RPMI7951 (cell line): Measurements from ENCODE around the gene ZGPAT. TPM values are rescaled to one million over a fixed set of nuclear protein-coding genes. Genes with fewer than 3 reads are reported as not detected.
"Not testable (repeated sequence)": the region's sequence is repeated elsewhere in the genome, so short reads cannot be mapped to it uniquely, and the experiment has no call there.

Experiments
- DNase-seq: peaks from one replicate; pipeline ENCODE4 v3.0.0-alpha.2; 2012; ENCODE audit warnings: low read depth
- total RNA-seq: library from RNA; depleted of rRNA; stranded (reverse); fragments of >200 nt; shearing (Covaris generic); gene quantifications from 2 replicates; pipeline ENCODE4 v1.2.3, GENCODE V29; 2014

The ZGPAT gene
- total RNA-seq, 1 experiment from 2014 or later: 8.3 TPM

GRCh38 chr20:63765082-63765873 is 57.4 kb downstream of the ZGPAT start:
- no peak for DNase-seq

DNA sequence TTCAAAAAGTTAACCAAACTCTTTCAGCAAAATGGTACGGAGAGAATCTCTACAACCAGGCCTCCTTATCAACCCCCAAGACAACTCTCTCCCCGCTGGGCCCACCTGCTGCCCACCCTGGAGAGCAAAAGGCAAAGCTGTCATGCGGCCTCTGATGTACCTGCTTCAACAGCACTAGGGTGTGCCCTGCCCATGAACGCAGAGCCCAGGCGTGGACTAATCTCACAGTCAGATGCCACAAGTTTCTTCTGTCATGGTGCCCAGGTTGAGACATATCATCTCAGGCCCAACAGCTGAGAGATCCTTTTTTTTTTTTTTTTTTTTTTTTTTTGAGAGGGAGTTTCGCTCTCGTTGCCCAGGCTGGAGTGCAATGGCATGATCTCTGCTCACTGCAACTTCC is 58.1 kb downstream of the ZGPAT start:
- DNase-seq: no peak

DNA sequence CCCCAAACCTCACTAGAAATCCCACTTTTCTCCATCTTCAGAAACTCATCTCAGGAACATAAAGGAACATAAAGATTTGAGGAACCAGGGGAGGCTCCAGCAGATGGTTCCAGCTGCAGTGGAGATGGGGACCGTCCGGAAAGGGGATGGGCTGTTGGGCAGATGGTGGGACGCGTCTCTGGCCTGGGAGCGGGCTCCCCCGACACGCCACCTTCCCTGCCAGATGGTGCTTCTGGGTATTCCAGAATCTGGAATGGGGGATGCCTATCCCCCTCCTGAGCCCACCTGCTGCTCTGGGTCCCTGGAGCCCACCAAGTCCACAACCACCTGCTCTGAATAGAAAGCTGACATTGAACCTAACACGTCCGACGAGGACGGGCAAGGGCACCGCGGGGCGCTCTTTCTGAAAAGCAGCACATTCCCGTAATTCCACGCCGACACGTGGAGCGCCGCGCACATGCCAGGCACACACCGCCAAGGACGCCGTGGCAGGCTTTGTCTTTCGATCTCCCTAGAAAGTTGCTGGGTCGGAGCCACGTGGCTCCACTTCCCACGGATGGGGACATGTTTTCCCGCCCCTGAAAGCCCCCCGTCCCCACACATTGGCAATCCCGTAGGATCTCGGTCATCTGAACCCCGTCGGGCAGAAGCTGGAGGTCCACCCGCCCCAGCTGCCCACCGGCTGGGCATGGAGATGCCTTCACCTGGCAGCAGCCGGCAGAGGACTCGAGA is 59.0 kb downstream of the ZGPAT start:
- DNase-seq: no peak

GRCh38 chr20:63767456-63767855 is 59.6 kb downstream of the ZGPAT start:
- no peak for DNase-seq

DNA sequence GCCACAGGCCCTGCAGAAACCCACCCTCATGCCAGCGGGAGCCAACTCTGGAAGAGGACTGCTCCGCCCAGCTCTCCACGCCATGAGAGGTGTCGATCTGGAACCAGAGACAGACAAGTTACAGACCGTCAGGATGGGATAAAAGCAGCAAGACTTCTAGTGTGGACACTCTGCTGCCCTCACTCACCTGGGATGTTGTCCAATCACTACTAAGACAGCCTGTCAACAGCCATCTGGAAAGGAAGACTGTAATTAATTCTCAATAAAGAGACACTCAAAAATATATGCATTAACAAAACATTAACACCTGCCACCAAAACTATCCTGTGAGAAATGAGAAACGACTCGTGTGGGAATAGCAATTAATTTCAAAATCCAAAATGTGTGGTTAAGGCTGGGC is 60.0 kb downstream of the ZGPAT start:
- no peak for DNase-seq

GRCh38 chr20:63768591-63769515 is 61.0 kb downstream of the ZGPAT start:
- no peak for DNase-seq

GRCh38 chr20:63769891-63770474 is 62.1 kb downstream of the ZGPAT start:
- DNase-seq: no peak

- DNase-seq: no peak
These were observed 63.3 kb downstream of the ZGPAT start for GRCh38 chr20:63771046-63771707.

DNA sequence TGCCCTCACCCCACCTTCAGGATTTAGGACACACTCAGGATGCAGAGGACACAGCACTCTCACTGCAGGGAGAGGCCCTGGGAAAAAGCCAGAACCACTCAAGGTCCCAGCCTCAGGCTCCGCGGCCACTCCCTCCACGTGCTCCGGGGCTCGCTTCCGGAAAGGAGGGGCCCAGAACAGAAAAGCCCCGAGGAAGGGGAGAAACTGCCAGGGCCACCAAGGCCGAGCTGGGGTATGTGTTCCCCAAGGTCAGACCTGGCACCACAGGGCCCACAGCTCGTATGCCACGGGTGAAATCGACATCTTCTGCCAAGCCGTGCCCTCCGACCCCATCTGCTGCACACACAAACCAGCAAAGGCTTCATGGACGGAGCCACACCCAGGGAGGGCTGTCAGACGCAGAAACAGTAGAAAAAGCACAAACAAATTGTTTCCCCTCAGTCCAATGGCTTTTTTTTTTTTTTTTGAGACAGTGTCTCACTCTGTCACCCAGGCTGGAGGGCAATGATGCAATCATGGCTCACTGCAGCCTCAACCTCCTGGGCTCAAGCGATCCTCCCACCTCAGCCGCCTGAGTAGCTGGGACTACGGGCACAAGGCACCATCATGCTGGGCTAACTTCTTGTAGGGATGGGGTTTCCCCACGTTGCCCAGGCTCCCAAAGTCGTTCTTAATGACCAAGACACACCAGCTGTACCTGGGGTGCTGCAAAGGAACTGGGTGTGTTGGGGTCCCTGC is 65.1 kb downstream of the ZGPAT start:
- DNase-seq: peak; percentile 62

DNA sequence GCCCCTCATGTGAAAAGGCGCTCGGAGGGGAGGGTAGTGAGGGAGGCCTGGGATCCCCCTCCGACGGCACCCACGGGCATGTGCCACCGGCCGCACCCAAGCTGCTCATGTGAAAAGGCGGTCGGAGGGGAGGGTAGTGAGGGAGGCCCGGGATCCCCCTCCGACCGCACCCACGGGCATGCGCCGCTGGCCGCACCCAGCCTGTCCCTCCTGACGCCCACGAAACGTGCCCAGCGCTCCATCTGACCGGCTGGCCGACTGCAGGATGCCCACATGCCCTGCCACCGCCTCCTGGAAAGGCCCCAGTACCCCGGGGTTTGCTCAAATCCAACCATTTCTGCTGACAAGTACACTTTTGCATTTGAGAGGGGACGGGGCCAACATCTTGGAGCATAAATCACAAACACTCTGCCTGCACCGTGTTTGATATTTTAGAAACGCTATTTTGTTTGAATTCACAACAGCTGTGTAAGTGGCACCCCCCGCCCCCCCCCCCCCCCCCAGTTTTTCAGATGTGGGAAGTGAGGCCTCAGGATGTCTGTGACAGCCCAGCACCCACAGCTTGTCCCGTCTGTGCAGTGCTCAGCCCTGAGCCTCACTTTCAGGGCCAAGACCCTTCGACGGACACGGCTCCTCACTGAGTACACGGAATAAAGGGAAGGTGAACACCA is 65.9 kb downstream of the ZGPAT start:
- DNase-seq: no peak

- DNase-seq: no peak
These were observed 66.5 kb downstream of the ZGPAT start for GRCh38 chr20:63774306-63774705.

DNA sequence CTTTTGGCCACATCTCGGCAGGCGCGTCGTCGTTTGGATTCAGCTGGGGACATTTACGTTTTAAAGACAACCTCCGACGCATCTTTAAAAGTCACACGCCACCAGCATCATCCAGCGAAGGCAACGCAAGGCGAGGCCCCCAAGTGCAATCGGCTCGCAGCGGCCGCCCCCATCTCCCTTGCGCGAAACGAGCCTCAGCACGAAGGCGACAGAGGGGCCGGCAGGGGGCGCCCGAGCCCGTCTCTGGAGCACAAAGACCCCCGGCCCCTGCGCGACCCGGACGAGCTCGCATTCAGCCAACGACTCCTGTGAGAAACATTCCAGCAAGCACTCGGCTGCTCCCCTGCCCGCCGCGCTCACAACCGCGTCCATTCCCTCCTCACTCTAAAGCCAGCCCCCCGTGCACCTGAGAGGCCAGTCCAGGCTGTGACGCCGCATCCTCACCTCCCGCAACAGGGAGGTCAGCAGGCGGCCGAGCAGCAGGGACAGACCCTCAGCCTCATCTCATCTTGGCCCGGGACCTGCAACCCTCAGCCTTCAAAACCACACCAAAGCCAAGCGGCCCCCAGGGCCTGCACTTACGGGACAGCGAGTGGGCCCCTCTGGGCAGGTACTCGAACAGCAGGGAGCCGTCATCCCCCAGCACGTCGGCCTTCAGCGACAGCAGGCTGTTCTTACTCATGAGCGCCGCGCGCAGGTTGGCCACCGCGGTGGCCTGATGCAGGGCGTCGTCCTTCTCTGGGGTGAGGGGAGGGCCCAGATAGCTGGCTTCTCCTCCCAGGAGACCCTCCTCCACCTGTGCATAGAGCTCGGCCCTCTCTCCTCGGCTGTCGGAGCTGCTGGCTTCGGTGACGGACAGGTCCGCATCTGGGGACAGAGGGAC is 67.5 kb downstream of the ZGPAT start:
- no peak for DNase-seq

DNA sequence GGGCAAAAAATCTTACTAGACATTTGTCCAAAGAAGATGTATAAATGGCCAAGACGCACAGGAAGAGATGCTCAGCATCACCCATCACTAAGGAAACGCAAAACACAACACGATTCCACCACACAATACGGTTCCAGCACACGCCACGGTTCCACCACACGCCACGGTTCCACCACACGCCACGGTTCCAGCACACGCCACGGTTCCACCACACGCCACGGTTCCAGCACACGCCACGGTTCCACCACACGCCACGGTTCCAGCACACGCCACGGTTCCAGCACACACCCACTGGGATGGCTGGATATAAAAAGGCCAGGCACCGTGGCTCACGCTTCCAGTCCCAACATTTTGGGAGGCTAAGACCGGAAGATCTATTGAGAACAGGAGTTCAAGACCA is 69.0 kb downstream of the ZGPAT start:
- not testable (repeated sequence) for DNase-seq

DNA sequence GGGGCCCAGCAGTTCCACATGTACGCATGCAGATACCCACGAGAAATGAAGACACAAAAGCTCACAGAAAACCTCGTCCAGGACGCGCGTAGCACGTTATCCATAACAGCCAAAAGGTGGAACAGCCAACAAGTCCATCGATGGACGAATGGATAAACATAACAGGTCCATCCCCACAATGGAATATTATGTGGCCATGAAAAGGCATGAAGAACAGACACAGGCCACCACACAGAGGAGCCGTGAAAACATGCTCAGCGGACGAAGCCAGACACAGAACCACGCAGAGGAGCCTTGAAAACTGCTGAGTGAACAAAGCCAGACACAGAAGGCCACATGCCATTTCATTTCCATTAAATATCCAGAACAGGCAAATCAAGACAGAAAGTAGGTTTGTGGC is 69.8 kb downstream of the ZGPAT start:
- no peak for DNase-seq

DNA sequence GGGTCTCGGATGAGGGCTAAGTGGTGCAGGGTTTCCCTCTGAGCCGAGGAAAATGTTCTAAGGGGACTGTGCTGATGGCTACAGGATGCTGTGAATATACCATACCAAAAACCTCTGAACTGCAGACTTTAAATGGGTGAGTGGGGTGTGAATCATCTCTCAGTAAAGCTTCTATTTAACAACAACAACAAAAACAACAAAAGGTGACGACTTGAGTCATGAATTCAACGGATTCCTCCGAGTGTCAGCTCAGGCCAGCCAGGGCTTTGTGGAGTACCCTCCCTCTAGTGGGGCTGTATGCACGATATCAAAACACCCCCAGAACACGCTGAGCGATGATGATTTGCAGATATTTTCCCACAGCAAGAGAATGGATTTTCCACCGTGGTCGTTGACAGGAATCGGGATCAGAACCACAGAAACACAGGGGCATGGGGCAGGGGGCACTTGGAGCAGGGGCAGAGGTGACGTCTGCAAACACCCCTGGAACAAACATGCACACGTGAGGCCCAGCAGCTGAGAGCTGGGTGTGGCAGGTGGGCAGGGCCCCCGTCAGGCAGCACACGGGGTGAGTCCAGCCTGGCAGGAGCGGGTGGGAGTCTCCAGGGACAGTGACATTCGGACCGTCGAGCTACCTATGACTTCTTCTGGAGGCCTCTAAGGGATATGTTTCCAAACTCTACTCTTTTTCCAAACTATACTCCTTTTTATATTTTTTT is 70.4 kb downstream of the ZGPAT start:
- no peak for DNase-seq

DNA sequence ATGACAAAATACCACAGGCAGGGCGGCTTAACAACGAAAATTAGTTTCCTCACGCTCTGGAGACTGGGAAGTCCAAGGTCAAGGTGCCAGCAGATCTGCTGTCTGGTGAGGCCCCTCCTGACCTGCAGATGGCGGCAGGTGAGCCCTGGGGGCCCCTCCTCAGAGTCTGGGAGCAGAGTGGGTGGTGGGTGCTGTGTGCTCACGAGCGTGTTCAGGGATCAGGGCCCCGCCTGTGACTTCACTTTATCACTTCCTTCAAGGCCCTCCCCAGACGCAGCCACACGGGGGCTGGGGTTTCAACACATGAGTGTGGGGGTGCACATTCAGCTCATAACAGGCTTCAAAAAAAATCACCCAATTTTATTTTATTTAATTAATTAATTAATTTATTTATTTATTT is 71.0 kb downstream of the ZGPAT start:
- no peak for DNase-seq

- no peak for DNase-seq
These were observed 73.3 kb downstream of the ZGPAT start for GRCh38 chr20:63781181-63781580.

DNA sequence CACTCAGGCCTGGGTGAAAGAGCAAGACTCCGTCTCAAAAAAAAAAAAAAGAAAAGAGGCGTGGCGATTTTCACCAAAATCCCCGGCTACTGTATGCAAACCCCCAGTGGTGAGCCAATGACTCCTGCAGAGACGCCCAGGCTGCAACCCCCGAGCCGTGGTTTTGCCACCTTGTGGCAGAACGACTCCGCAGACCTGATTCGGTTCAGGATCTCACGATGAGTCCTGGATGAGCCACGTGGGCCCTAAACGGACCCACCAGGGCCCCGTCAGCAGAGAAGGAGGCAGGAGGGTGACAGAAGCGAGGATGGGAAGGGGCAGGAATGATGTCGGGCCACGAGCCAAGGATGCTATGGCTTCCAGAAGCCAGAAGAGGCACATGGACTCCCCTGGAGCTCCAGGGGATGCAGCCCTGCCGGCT is 74.2 kb downstream of the ZGPAT start:
- no peak for DNase-seq
